ENCODE measurements around the gene PSME3IP1.

GRCh38 chr16:57125376-57125775, 60.5 kb downstream of the PSME3IP1 start:
- TF ChIP-seq, protein P1, sequence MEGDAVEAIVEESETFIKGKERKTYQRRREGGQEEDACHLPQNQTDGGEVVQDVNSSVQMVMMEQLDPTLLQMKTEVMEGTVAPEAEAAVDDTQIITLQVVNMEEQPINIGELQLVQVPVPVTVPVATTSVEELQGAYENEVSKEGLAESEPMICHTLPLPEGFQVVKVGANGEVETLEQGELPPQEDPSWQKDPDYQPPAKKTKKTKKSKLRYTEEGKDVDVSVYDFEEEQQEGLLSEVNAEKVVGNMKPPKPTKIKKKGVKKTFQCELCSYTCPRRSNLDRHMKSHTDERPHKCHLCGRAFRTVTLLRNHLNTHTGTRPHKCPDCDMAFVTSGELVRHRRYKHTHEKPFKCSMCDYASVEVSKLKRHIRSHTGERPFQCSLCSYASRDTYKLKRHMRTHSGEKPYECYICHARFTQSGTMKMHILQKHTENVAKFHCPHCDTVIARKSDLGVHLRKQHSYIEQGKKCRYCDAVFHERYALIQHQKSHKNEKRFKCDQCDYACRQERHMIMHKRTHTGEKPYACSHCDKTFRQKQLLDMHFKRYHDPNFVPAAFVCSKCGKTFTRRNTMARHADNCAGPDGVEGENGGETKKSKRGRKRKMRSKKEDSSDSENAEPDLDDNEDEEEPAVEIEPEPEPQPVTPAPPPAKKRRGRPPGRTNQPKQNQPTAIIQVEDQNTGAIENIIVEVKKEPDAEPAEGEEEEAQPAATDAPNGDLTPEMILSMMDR (conservative IDR thresholded peaks at IDR 0.05 in 1 of 2, IDR thresholded peaks at IDR 0.05 in 1 of 2; ENCODE audit: extremely low read depth in 1 of 2, insufficient read depth in 1 of 2, low read depth in 1 of 2, low read length in 2 of 2), result no peak
- TF ChIP-seq EZH2 (IDR thresholded peaks at IDR 0.05; ENCODE audit: borderline replicate concordance, low read length), result no peak
